HepG2 (cell line): ENCODE data around the gene FAM111A.
"Not testable (repeated sequence)": the region's sequence is repeated elsewhere in the genome, so short reads cannot be mapped to it uniquely, and the experiment has no call there.

Source experiments
- EP300 ChIP-seq, 3 experiments: sonication (generic) in 1 of 3; formaldehyde crosslinking in 1 of 3; IDR thresholded peaks; 2 replicates each; pipeline versions ENCODE4 v1.5.1 to v1.6.1; 2011 to 2020; ENCODE audit warnings: low read depth in 2 of 3, low read length in 2 of 3, borderline replicate concordance in 1 of 3, improper control_type of control experiment in 1 of 3, mild to moderate bottlenecking in 1 of 3, missing genetic modification reagents in 1 of 3, moderate library complexity in 1 of 3
- KAT2B ChIP-seq: fragments of 150-350 bp; IDR thresholded peaks from 2 replicates; pipeline ENCODE4 v1.6.1; 2014; ENCODE audit warnings: low read depth, low read length, borderline replicate concordance
- PAX8 ChIP-seq: sonication (generic); formaldehyde crosslinking; IDR thresholded peaks from 2 replicates; pipeline ENCODE4 v1.8.0; 2022; ENCODE audit warnings: mild to moderate bottlenecking, missing genetic modification reagents, borderline replicate concordance
- SIN3A ChIP-seq: IDR thresholded peaks from 2 replicates; pipeline ENCODE4 v1.6.1; 2011; ENCODE audit warnings: low read depth, mild to moderate bottlenecking, control low read depth, low read length, borderline replicate concordance
- XRCC5 ChIP-seq: fragments of 200-400 bp; formaldehyde crosslinking; optimal IDR thresholded peaks from 2 replicates; pipeline ENCODE3; 2017; ENCODE audit warnings: mild to moderate bottlenecking, low read length
- YEATS2 ChIP-seq: sonication (generic); formaldehyde crosslinking; IDR thresholded peaks from 2 replicates; pipeline ENCODE4 v1.4.0; 2020; ENCODE audit warnings: missing genetic modification reagents, borderline replicate concordance
- ZBTB42 ChIP-seq: sonication (generic); formaldehyde crosslinking; IDR thresholded peaks from 2 replicates; pipeline ENCODE4 v1.5.0; 2020; ENCODE audit warnings: mild to moderate bottlenecking, missing genetic modification reagents
- TF ChIP-seq, protein P1 (sequence below): sonication (generic); formaldehyde crosslinking; IDR thresholded peaks from 2 replicates; pipeline ENCODE4 v1.4.0; 2020; ENCODE audit warnings: low read depth, missing genetic modification reagents
- TF ChIP-seq, protein P2 (sequence below): sonication (generic); formaldehyde crosslinking; IDR thresholded peaks from 2 replicates; pipeline ENCODE4 v1.5.0; 2020; ENCODE audit warnings: mild to moderate bottlenecking, missing genetic modification reagents, moderate library complexity
- TF ChIP-seq, protein P3 (sequence below): sonication (generic); formaldehyde crosslinking; IDR thresholded peaks from 2 replicates; pipeline ENCODE4 v1.4.0; 2020; ENCODE audit warnings: mild to moderate bottlenecking, missing genetic modification reagents

DNA sequence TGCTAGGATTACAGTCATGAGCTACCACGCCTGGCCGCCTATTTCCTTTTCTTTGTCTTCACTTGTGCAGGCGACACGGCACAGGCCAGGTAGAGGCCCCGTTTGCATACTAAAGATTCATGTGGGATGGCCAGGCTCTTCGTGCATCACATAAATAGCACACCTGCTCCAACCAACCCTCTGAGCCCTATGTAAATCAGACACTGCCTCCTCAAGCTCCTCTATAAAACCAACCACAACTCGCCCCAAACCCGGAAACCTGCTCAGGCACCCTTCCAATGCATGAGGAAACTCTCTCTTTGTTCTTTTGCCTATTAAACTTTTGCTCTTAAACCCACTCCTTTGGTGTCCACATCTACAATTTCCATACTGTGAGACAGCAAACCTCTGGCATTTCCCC lies 44.7 kb upstream of the FAM111A start:
- TF ChIP-seq SIN3A; ZBTB42 (CRISPR knock-in tag); XRCC5; PAX8; KAT2B; EP300 (IDR thresholded peaks at IDR 0.05; ENCODE audit: low read depth in 2 of 2, low read length in 2 of 2); EP300 (CRISPR knock-in tag; IDR thresholded peaks at IDR 0.05; ENCODE audit: borderline replicate concordance); YEATS2 (CRISPR knock-in tag): not testable (repeated sequence)
- TF ChIP-seq, protein P1, sequence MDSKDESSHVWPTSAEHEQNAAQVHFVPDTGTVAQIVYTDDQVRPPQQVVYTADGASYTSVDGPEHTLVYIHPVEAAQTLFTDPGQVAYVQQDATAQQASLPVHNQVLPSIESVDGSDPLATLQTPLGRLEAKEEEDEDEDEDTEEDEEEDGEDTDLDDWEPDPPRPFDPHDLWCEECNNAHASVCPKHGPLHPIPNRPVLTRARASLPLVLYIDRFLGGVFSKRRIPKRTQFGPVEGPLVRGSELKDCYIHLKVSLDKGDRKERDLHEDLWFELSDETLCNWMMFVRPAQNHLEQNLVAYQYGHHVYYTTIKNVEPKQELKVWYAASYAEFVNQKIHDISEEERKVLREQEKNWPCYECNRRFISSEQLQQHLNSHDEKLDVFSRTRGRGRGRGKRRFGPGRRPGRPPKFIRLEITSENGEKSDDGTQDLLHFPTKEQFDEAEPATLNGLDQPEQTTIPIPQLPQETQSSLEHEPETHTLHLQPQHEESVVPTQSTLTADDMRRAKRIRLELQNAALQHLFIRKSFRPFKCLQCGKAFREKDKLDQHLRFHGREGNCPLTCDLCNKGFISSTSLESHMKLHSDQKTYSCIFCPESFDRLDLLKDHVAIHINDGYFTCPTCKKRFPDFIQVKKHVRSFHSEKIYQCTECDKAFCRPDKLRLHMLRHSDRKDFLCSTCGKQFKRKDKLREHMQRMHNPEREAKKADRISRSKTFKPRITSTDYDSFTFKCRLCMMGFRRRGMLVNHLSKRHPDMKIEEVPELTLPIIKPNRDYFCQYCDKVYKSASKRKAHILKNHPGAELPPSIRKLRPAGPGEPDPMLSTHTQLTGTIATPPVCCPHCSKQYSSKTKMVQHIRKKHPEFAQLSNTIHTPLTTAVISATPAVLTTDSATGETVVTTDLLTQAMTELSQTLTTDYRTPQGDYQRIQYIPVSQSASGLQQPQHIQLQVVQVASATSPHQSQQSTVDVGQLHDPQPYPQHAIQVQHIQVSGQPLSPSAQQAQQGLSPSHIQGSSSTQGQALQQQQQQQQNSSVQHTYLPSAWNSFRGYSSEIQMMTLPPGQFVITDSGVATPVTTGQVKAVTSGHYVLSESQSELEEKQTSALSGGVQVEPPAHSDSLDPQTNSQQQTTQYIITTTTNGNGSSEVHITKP (CRISPR knock-in tag) = not testable (repeated sequence)
- TF ChIP-seq, protein P2, sequence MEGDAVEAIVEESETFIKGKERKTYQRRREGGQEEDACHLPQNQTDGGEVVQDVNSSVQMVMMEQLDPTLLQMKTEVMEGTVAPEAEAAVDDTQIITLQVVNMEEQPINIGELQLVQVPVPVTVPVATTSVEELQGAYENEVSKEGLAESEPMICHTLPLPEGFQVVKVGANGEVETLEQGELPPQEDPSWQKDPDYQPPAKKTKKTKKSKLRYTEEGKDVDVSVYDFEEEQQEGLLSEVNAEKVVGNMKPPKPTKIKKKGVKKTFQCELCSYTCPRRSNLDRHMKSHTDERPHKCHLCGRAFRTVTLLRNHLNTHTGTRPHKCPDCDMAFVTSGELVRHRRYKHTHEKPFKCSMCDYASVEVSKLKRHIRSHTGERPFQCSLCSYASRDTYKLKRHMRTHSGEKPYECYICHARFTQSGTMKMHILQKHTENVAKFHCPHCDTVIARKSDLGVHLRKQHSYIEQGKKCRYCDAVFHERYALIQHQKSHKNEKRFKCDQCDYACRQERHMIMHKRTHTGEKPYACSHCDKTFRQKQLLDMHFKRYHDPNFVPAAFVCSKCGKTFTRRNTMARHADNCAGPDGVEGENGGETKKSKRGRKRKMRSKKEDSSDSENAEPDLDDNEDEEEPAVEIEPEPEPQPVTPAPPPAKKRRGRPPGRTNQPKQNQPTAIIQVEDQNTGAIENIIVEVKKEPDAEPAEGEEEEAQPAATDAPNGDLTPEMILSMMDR = not testable (repeated sequence)
- TF ChIP-seq, protein P3, sequence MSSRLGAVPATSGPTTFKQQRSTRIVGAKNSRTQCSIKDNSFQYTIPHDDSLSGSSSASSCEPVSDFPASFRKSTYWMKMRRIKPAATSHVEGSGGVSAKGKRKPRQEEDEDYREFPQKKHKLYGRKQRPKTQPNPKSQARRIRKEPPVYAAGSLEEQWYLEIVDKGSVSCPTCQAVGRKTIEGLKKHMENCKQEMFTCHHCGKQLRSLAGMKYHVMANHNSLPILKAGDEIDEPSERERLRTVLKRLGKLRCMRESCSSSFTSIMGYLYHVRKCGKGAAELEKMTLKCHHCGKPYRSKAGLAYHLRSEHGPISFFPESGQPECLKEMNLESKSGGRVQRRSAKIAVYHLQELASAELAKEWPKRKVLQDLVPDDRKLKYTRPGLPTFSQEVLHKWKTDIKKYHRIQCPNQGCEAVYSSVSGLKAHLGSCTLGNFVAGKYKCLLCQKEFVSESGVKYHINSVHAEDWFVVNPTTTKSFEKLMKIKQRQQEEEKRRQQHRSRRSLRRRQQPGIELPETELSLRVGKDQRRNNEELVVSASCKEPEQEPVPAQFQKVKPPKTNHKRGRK (CRISPR knock-in tag) = not testable (repeated sequence)
